OCI-LY1 (cell line): ENCODE results near the gene ULK4.
A peak's percentile ranks its signal among the peaks of the same experiment; 100 is the strongest.

Experiments used
- H2AFZ ChIP-seq: fragments of 200-600 bp; sonication (generic), shearing (Covaris generic); 2 replicates; pipeline ENCODE4 v1.6.0; 2014; ENCODE audit warnings: antibody characterized with exemption, mild to moderate bottlenecking, low read length
- H3F3A ChIP-seq: fragments of 200-600 bp; sonication (generic), shearing (Covaris generic); 2 replicates; pipeline ENCODE4 v1.6.0; 2014; ENCODE audit warnings: mild to moderate bottlenecking, antibody characterized with exemption, low read length, moderate library complexity; ENCODE audit not compliant: insufficient read depth
- H3K27ac ChIP-seq: fragments of 200-600 bp; sonication (generic); 2 replicates; pipeline ENCODE4 v1.5.1; 2014; ENCODE audit warnings: low read length, mixed run types, mild to moderate bottlenecking, low read depth; ENCODE audit not compliant: poor library complexity, severe bottlenecking
- H3K27me3 ChIP-seq: fragments of 200-600 bp; sonication (generic); 2 replicates; pipeline ENCODE4 v1.6.0; 2014; ENCODE audit warnings: antibody characterized with exemption, mild to moderate bottlenecking, low read length, moderate library complexity; ENCODE audit not compliant: insufficient read depth
- H3K36me3 ChIP-seq: fragments of 200-600 bp; sonication (generic); 2 replicates; pipeline ENCODE4 v1.6.1; 2014; ENCODE audit warnings: mild to moderate bottlenecking, antibody characterized with exemption, low read length, moderate library complexity, mixed read lengths; ENCODE audit not compliant: insufficient read depth
- H3K4me1 ChIP-seq: fragments of 200-600 bp; sonication (generic); 2 replicates; pipeline ENCODE4 v1.5.1; 2014; ENCODE audit warnings: mild to moderate bottlenecking, low read length, moderate library complexity; ENCODE audit not compliant: insufficient read depth, severe bottlenecking
- H3K4me2 ChIP-seq: fragments of 200-600 bp; sonication (generic), shearing (Covaris generic); 2 replicates; pipeline ENCODE4 v1.6.1; 2014; ENCODE audit warnings: low read length
- H3K4me3 ChIP-seq: fragments of 200-600 bp; sonication (generic); 2 replicates; pipeline ENCODE4 v1.5.1; 2014; ENCODE audit warnings: low read length, low read depth, mild to moderate bottlenecking, mixed read lengths; ENCODE audit not compliant: poor library complexity, severe bottlenecking
- H3K79me2 ChIP-seq: fragments of 200-600 bp; shearing (Covaris generic); 2 replicates; pipeline ENCODE4 v1.6.1; 2016; ENCODE audit warnings: mixed run types, low read length, mixed read lengths; ENCODE audit not compliant: insufficient read depth
- H3K9ac ChIP-seq: fragments of 200-600 bp; sonication (generic), shearing (Covaris generic); 2 replicates; pipeline ENCODE4 v1.6.1; 2014; ENCODE audit warnings: mild to moderate bottlenecking, low read length, mixed read lengths
- H3K9me2 ChIP-seq: fragments of 200-600 bp; sonication (generic), shearing (Covaris generic); 2 replicates; pipeline ENCODE4 v1.6.1; 2014; ENCODE audit warnings: low read depth, mild to moderate bottlenecking, low read length, mixed read lengths
- H3K9me3 ChIP-seq: fragments of 200-600 bp; shearing (Covaris generic); 2 replicates; pipeline ENCODE4 v1.6.1; 2014; ENCODE audit warnings: low read length, mixed read lengths
- H4K20me1 ChIP-seq: fragments of 200-600 bp; sonication (generic), shearing (Covaris generic); 2 replicates; pipeline ENCODE4 v1.6.0; 2016; ENCODE audit warnings: mild to moderate bottlenecking, low read length; ENCODE audit not compliant: insufficient read depth
- EZH2 ChIP-seq: fragments of 200-600 bp; sonication (generic), shearing (Covaris generic); IDR thresholded peaks from 2 replicates; pipeline ENCODE4 v1.8.0; 2017; ENCODE audit warnings: borderline replicate concordance, mixed run types, mild to moderate bottlenecking, antibody characterized with exemption, low read length, moderate library complexity, mixed read lengths
- TF ChIP-seq, protein P1 (sequence below): fragments of 200-600 bp; sonication (generic), shearing (Covaris generic); IDR thresholded peaks from 2 replicates; pipeline ENCODE4 v1.5.1; 2017; ENCODE audit warnings: mild to moderate bottlenecking, antibody characterized with exemption, low read length, moderate library complexity, mixed read lengths

ULK4 gene

GRCh38 chr3:42001777-42002176 lies 39.9 kb upstream of the ULK4 start:
- Histone ChIP-seq H2AFZ (no peak overlapping the region), H3K4me1 (no peaks in the 10 kb centered on the region), H3K9ac (no peak overlapping the region), H3K9me3 (no peaks in the 10 kb centered on the region), H3K36me3 (no peaks in the 10 kb centered on the region), H3F3A (no peaks in the 10 kb centered on the region), H4K20me1 (no peaks in the 10 kb centered on the region), H3K4me3 (no peak overlapping the region), H3K27me3 (no peaks in the 10 kb centered on the region), H3K27ac (no peak overlapping the region), H3K9me2 (no peaks in the 10 kb centered on the region), H3K79me2 (no peaks in the 10 kb centered on the region), H3K4me2 (no peak overlapping the region)
- TF ChIP-seq EZH2, result no peak
- TF ChIP-seq, protein P1, sequence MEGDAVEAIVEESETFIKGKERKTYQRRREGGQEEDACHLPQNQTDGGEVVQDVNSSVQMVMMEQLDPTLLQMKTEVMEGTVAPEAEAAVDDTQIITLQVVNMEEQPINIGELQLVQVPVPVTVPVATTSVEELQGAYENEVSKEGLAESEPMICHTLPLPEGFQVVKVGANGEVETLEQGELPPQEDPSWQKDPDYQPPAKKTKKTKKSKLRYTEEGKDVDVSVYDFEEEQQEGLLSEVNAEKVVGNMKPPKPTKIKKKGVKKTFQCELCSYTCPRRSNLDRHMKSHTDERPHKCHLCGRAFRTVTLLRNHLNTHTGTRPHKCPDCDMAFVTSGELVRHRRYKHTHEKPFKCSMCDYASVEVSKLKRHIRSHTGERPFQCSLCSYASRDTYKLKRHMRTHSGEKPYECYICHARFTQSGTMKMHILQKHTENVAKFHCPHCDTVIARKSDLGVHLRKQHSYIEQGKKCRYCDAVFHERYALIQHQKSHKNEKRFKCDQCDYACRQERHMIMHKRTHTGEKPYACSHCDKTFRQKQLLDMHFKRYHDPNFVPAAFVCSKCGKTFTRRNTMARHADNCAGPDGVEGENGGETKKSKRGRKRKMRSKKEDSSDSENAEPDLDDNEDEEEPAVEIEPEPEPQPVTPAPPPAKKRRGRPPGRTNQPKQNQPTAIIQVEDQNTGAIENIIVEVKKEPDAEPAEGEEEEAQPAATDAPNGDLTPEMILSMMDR, result no peak

DNA sequence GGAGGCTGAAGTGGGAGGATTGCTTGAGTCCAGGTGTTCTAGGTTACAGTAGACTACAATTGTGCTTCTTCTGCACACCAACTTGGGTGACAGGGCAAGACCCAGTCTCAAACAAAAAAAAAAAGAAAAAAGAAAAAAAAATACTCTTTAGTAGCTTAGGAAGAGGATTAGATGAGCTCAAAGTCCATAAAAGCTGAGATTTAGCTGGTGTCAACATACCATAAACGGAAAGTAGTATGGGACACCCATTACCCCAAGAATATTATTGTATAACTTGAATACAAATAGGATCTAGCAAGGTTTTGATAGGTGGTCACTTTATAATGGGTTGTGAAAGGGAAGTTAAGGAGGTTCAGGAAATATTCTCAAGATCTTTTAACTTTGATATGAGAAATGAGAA lies 38.0 kb upstream of the ULK4 start:
- Histone ChIP-seq H3K4me1 (no peaks in the 10 kb centered on the region), H3K36me3 (no peaks in the 10 kb centered on the region), H3F3A (no peaks in the 10 kb centered on the region), H3K4me2 (no peak overlapping the region), H3K27me3 (no peaks in the 10 kb centered on the region), H3K9ac (no peak overlapping the region), H2AFZ (no peak overlapping the region), H3K9me3 (no peaks in the 10 kb centered on the region), H3K9me2 (no peaks in the 10 kb centered on the region), H3K79me2 (no peaks in the 10 kb centered on the region), H3K4me3 (no peak overlapping the region), H4K20me1 (no peaks in the 10 kb centered on the region), H3K27ac (no peak overlapping the region)
- TF ChIP-seq, protein P1, result no peak
- TF ChIP-seq EZH2, result no peak

DNA sequence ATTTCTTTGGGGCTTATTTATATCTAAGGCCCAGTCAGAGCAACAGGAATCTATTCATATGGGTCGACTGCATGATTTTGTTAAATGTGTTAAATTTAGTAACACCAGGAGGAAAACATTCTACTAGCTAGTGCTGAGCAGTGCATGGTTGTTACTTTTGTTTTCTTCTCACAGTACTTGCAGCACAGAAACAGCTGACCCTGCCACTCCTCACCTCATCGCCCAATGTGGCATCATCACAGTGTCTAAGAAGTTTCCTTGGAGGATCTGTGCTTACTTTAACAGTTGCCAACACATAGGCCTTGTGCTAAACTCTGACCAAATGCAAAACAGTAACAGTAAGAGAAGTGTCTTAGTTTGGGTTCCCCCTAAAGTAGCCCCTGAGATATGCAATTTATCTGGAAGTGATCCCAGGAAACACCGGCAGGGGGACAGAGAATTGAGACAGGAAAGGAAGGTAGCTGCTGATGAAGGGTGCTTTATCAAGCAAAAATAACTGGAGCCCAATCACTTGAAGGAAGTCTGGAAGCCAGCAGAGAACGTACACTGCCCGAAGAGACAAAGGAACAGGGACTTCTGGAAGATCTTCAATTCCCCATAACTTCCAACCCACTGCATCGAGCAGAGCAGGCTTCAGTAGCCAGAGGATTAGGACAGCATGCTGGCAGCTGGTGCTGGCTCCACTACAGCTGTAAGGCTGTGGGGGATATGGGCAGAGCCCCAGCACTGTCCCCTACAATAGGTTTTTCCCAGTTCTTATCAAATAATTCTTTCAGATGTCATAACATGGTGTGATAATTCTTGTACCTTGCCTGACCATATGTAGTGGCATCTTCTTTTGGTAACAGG lies 36.0 kb upstream of the ULK4 start:
- Histone ChIP-seq H3K36me3 (no peaks in the 10 kb centered on the region), H3K9me2 (no peaks in the 10 kb centered on the region), H3K4me2 (no peak overlapping the region), H3K4me3 (no peak overlapping the region), H3K9ac (no peak overlapping the region), H2AFZ (no peak overlapping the region), H4K20me1 (no peaks in the 10 kb centered on the region), H3K4me1 (no peaks in the 10 kb centered on the region), H3K79me2 (no peaks in the 10 kb centered on the region), H3K27ac (no peak overlapping the region), H3F3A (no peaks in the 10 kb centered on the region), H3K9me3 (no peaks in the 10 kb centered on the region), H3K27me3 (no peaks in the 10 kb centered on the region)
- no peak for TF ChIP-seq EZH2
- TF ChIP-seq, protein P1, result peak; percentile 30; the same call in 1 of the 2 replicates
